ENCODE measurements around the gene PRKN.

- no peak for TF ChIP-seq CTCF (conservative IDR thresholded peaks at IDR 0.05)
- no peak for TF ChIP-seq ZFX (IDR thresholded peaks at IDR 0.05)
Observed at GRCh38 chr6:161301338-161301737, 1426.2 kb downstream of the PRKN start.

All from C4-2B (cell line).